KG1 (cell line): Measurements from ENCODE around the gene FFAR2.

Experiments used
- DNase-seq: peaks from one replicate; lab custom pipeline; 2025; lab: John Stamatoyannopoulos, UW

The FFAR2 gene

DNA sequence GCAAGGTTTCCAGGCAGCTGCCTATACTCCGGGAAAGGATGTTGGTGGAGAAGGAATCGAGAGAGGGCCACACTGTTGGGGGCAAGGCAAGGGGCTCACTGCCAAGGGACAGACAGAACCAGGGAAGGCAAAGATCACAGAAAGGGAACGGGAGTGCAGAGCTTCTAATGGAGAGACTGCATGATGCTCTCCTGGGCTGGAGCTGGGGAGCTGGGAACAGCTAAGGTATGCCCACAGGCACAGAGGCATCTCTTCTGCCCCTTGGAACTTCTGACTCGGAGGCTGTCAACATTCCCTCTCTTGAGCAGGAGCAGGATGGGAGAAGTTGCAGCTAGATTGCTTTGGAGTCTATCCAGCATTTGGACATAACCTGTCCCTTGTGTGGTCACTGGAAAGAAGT lies 22.4 kb upstream of the FFAR2 start:
- no peak for DNase-seq

DNA sequence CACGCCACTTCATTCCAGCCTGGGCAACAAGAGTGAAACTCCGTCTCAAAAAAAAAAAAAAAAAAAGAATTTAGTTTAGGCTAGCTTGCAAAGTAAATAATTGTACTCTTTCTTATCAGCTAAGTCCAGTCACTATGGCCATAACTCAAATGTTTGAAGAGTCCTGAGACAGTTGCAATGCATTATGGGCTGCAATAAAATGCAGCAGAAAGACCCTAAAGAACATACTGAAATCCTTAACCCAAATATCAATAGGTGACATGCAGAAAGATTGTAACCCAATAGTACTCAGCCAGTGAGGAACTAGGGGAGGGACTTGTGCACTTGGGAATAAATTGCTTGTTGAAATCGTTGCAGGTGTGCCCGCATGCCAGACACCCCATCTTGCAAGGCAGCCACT lies 20.9 kb upstream of the FFAR2 start:
- DNase-seq: no peak

DNA sequence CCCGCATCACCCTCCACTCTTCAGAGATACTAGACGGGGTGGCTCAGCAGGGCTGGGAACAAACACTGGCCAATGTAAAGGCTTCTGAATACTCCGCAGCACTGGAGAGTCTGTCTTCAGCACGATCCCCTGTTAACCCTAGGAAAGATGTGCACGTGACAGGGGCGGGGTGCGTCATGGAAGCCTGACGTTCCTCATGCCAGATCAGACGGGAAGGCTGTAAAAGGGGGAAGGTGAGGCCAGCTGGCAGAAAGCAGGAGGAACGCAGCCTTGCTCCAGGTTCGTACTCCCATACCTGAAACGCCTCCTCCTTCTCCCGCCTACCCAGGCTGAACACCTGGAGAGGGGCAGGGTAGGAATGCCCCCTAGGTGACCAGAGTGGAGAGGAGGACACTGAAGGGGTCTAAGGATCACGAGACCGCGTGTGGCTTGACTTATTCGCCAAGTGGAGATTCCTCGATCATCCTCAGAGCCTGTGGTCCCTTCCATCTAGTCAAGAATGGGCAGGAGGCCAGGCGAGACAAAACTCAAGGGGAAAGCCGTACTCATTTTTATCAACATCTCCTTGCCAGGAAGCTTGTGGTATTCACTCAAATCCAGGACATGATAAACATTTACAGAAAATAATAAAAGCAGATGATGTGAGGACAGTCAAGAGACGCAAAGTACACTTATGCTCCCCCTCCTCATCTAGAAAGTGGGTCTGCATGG lies 18.2 kb upstream of the FFAR2 start:
- no peak for DNase-seq

DNA sequence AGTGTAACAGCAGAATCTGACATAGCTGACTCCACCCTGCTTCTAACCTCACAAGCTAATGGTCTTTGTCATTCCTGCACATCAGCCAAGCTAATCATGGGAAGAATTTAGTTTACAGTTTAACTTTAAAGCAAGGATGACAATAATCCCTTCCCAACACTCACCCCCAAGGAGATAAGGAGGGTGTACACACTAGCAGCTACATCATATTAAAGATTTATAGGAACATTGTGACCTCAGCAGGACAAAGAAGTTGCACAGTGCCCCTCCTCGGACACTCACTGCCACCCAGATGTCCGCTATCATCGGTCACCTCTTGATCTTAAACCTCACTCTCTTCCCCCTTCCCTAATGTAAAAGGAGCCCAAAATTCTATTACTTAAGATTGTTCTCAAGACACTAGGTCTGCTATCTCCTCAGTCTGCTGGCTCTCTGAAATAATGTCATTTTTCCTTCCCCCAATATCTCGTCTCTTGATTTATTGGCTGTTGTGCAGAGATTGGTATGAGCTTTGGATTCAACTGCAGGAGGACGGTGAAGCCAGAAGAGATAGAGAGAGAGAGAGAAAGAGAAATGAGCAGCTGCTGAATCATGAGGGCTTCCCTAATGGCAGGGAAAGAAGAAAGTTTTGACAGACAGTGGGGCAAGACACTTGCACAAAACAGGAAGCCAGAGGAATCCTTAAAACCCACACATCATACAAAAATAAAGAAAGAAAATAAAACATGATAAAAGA lies 17.5 kb upstream of the FFAR2 start:
- no peak for DNase-seq

DNA sequence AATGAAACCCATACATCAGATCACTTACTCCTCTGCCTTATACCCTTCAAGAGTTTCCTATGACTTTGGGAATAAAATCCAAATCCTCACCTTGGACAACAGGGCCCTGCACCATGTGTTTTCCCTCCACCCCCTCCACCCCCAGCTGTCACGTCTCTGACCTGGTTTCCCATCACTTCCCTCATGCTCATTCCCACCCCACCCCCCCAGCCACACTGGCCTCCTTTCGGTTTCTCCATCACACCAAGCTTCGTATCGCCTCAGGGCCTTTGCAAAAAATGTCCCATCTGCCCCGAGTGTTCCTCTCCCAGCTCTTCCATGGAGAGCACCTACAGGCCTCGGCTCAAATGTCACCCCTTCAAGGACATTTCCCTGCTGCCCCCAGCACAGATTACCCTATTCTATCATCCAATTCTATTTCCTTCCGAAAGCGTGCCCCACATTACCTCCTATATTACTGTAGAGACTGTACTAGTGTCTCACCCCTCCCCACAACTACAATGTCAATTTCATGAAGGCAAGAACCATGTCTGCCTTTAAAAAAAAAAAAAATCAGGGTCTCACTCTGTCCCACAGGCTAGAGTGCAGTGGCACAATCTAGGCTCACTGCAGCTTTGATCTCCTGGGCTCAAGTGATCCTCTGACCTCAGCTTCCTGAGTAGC lies 16.8 kb upstream of the FFAR2 start:
- no peak for DNase-seq

DNA sequence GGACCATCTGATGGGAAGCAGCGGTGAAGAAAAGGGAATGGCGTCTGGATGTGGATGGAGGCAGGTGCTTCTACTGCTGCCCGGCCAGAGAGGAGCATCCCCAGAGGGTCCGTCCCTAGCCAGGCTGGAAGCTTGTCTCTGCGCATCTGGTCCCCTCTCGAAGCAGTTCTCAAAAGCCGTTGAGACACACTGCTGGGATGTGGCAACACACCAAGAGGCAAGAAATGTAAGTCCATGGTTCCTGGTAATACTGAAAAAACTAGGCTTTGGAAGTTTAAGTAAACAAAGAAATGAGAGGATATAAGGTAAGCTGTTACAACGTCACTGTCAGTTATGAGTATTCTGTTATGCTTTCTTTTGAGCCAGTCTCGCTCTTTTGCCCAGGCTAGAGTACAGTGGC lies 15.1 kb upstream of the FFAR2 start:
- DNase-seq: no peak

DNA sequence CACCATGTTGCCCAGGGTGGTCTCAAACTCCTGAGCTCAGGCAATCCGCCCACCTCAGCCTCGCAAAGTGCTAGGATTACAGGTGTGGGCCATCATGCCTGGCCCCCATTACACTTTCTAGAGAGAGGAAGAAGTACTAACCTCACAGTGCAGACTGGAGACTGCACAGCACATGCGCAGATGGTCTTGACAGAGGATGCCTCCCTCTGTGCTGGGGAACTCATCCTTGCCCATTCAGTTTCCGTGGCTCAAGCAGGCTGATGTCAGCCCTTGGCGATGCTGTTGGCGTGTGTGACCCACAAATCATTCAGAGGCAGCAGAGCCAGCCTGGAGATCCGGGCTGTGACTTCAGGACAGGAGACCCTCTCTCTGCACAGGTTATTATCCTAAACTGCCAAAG lies 14.6 kb upstream of the FFAR2 start:
- no peak for DNase-seq

DNA sequence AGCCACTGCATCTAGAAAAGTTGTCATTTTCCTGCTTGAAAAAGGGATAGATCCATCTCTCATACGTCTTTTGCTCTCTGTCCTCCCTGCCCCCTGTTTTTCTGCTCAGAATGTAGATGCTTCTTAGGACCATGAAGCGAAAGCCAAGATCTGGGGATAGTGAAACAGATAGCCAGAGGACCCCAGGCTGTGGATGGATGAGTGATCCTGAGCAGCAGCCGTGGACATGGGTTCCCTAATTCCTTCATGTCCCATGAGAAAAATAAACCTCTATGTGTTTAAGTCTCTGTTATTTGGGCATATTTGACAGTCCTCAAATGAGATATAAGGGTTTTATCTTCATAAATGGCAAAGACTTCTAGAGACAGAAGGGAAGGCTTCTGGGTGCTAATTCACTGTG lies 12.2 kb upstream of the FFAR2 start:
- DNase-seq: no peak

DNA sequence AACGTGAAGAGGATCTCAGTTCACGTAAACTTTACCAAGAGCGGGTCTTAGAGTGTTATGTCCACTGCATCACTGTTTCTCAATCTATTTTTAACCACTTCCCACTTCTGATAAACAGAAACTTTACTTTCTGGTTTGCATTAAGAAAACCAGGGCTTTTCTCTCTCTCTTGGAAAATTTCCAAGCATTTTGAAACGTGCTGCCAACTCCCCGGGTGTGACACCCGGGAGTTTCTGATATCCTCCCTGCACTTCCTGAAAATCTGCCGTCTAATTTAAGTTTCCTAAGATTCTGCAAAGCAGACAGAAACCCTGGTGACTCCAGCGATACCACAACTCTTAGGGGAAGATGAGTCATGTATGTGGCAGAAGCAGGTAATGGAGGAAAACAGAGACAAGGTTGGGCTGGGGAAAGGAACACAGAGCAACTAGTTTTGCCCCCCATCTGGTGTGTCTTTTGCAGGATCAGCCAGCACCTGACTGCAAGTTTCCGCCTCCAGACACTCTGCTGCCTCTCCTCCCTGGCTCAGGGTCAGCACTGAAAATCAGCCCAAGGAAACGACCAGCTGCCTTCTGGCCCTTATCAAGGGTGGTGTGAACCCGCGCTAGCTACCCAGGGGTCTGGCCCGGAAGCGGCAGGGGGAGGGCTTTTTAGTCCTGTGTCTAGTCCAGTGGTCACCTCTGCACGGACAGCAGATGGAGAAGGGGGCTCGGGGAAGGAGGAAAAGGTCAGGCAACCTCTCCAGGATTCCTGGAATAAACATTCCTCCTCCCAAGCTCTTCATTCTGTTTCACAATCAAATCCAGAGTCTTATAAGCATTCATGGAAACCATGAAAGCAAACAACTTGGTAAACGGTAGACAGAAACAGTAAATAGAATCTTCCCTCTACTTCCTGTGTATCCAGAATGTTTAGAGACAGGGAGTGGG lies 11.3 kb upstream of the FFAR2 start:
- peak; percentile 61 for DNase-seq

DNA sequence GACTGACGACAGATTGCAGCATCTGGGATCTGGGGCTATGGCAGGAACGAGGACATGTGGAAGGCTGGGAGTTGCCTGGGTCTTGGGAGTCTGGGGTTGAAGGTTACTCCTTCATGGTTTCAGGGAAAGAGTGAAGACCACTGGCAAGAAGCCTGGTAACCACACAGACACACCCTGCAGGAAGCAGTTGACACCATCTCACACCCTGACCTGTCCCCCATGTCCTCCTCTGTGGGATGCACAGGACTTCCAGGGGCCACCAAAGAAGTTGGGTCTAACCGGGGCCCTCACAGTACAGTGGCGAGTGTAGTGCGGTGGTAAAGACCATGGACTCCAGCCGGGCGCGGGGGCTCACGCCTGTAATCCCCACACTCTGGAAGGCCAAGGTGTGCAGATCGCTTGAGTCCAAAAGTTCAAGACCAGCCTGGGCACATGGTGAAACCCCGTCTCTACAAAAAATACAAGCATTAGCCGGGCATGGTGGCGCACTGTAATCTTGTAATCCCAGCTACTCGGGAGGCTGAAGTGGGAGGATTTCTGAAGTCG lies 10.6 kb upstream of the FFAR2 start:
- no peak for DNase-seq

DNA sequence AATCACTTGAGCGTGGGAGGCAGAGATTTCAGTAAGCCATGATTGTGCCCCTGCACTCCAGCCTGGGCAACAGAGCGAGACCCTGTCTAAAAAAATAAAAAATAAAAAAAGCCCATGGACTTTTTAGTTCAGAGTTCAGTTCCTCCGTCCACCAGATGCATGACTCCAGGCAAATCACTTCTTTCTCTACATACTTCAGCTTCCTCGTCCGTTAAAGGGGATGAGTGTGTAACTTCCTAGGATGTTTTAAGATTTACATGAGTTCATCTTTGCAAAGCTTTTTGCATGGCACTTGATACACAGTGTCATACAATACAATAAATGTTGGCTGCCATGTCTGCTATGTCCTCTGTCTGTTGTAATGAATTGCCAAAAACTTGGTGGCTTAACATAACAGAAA lies 10.0 kb upstream of the FFAR2 start:
- no peak for DNase-seq

DNA sequence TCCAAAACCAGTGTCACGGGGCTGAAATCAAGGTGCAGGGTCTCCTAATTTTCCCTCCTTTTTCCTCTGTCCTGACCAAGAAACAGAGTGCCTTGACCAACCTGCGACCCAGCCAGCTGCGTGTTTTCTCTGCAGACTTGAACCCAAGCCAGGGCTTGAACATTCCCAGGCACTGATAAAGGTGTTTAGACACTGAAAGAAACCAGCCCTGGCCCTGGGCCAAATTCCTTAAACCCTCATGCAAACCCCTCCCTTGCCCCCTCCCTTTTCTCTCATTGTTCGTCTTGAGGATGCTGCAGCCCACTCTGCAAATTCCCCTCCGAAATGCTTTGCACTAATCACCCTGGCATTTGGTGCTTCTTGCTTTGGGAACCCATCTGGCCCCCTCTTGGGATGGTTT lies 9.5 kb upstream of the FFAR2 start:
- DNase-seq: no peak

DNA sequence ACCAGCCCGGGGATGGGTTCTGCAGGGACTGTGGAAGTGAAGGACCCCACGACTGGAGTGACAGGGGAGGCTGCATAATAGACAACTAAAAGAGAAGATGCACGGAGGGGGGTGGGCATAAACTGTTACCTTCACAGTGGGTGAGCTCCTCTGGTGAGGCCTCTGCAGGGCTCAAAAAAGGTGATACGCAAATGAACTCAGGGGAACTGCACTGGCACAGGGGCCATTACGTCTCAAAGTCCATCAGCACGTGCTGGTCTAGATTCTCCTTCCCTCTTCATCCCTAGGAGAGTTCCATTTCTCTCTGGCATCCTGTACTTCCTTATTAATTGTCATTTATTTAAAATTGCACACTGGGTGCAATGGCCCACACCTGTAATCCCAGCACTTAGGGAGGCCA lies 8.1 kb upstream of the FFAR2 start:
- DNase-seq: no peak

DNA sequence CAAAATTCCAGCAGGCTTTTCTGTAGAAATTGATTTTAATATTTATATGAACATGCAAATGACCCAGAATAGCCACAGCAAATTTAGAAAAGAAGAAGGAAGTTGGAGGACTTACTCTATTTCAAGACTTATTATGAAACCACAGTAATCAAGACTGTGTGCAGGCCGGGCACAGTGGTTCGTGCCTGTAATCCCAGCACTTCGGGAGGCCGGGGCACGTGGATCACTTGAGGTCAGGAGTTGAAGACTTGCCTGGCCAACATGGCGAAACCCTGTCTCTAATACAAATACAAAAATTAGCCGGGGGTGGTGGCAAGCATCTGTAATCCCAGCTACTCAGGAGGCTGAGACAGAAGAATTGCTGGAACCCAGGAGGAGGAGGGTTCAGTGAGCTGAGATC lies 6.0 kb upstream of the FFAR2 start:
- DNase-seq: no peak

DNA sequence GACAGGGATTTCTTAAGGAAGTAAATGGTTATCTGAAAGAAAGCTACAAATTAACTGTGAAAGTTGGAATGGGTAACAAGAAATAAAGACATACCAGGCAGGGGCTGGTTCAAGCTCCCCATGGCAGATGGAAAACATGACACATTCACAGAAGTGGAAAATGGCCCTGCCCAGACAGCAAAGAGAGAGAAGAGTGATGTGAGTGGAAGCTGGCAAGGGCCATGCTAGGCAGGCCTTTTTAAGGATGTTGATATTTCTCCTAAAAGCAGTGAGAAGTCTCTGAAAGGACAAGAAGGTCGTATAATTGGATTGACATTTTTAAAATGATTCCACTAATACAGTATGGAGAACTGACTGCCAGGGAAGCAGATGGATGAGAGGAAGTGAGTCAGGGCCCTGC lies 3.3 kb upstream of the FFAR2 start:
- DNase-seq: no peak

DNA sequence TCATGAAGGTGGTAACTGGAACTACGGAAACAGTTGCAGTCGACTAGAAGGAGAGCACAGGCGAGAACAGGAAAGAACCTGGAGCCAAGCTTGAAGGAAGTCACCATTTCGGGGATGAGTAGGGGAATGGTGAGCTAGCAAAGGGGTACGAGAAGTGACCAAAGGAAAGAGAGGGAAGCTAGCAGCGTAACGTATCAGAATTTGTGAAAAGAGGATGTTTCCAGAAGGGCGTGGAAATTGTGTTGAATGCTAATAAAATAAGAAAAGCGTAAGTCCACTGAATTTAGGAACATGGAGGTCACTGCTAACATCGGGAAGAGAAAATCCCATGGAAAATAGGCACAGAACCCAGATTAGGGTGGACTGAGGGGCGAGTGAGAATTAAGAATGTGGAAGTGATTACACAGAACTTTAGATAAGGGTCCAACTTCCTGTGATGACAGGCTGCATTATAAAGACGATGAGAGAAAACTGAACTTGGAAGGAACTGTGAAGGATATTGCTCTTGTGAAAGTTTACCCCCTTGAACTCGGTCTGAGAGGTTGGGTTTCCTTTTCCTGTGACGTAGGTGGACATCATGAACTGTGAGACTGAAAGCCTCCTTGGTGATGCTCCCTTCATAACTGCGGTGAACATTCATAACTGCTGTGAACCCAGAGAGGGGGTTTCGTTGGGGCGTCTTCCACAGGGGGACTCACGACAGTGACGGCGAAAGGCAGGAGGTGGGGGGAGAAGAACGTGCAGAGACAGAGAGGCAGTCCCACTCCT lies 2.0 kb upstream of the FFAR2 start:
- DNase-seq: no peak

DNA sequence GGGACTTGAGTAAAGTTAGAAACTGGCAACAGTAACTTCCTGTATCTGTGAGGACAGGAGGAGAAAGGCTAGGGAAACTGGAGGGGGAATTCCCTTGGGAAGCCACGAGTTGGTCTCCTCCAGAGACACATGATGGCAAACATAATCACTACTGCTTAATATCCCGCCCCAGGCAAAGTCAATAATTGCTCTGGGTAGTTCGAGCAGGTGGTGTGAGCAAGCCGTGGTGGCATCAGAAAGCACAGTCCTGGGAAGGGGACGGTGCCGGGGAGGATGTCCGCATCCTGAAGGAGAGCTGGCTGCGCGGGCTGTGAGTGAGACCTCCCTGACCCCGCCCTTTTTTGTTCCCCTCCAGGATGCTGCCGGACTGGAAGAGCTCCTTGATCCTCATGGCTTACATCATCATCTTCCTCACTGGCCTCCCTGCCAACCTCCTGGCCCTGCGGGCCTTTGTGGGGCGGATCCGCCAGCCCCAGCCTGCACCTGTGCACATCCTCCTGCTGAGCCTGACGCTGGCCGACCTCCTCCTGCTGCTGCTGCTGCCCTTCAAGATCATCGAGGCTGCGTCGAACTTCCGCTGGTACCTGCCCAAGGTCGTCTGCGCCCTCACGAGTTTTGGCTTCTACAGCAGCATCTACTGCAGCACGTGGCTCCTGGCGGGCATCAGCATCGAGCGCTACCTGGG lies 1.4 kb downstream of the FFAR2 start:
- DNase-seq: no peak

DNA sequence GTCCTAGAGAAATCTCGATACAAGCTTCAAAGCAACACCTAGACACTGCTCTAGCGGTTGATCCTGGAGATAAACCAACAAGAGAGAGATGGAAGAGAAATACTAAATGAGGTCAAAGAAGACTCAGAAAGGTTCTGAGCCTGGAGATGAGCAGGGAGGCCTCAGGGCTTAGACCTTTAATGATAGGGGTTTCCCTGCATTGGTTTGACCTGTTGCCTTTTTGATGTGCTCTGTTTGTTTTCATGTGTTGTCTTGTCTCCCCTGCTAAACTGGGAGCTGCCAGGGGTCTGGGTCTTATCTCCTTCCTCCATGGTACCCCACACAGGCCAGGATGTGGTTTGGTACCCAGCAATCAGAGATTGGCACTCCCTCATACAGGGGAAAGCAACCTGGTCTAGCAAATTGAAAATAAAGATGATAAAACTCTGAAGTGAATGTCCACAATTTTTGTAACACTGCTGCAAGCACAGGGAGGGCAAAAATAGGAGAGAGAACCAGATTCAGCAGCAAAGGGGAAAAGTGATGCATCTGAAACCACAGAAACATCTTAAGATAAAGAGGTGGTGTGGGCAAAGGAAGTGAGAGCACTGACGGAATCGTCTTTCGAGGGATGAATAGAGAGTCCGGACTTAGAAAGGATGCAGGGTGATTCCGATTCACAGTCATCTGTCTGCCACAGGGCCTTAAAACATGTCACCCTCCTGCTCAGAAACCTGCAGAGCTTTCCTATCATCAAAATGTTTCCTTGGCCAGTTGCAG lies 3.5 kb downstream of the FFAR2 start:
- no peak for DNase-seq

DNA sequence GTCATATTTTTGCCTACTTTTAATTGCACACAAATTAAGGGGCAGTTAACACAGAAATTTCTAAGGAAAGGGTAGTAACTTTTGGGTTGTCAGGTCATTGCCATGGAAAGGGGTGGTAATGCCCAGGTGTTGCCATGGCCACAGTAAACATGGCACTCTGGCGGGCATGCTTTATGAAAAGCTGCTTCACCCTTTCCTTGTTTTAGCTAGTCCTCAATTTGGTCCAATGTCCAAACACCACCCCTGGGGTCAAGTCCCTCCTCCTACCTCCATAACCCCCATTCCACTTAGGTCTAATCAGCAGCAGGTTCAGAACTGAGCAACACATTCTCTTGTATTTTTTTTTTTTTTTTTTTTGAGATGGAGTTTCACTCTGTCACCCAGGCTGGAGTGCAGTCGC lies 6.6 kb downstream of the FFAR2 start:
- DNase-seq: no peak
